Testis (tissue), 3 donors: ENCODE results near the gene LRRC66. TPM values are rescaled to one million over a fixed set of nuclear protein-coding genes. Genes with fewer than 3 reads are reported as not detected.

Experiments
- DNase-seq: peaks from one replicate; pipeline ENCODE4 v3.0.0-alpha.2; 2019
- H3K27ac ChIP-seq, 2 donors: fragments of 200-600 bp; sonication (generic); one replicate each; pipeline ENCODE4 v1.5.1; 2019
- H3K27me3 ChIP-seq: fragments of 200-600 bp; sonication (generic); one replicate; pipeline ENCODE4 v1.5.1; 2019
- H3K36me3 ChIP-seq: fragments of 200-600 bp; sonication (generic); one replicate; pipeline ENCODE4 v1.5.1; 2017; ENCODE audit warnings: low read depth; ENCODE audit errors: missing control alignments
- H3K4me1 ChIP-seq: fragments of 200-600 bp; sonication (generic); one replicate; pipeline ENCODE4 v1.5.1; 2019
- H3K4me3 ChIP-seq, 2 donors: fragments of 200-600 bp; sonication (generic); one replicate each; pipeline ENCODE4 v1.5.1; 2017 to 2019
- H3K9me3 ChIP-seq: fragments of 200-600 bp; sonication (generic); one replicate; pipeline ENCODE4 v1.5.1; 2017
- CTCF ChIP-seq, 3 experiments: fragments of 450-650 bp in 2 of 3; fragments of 200-600 bp in 1 of 3; sonication (generic) in 1 of 3; IDR thresholded peaks; one replicate each; pipeline ENCODE4 v1.5.1; 2016 to 2019; ENCODE audit warnings: antibody characterized with exemption in 3 of 3, mild to moderate bottlenecking in 2 of 3, moderate library complexity in 1 of 3
- POLR2A ChIP-seq: fragments of 450-650 bp; IDR thresholded peaks from one replicate; pipeline ENCODE4 v1.6.1; 2017; ENCODE audit warnings: antibody characterized with exemption, mild to moderate bottlenecking, moderate library complexity
- WGBS, 2 donors: methylation state at CpG; one replicate each; pipeline ENCODE4 v1.1.5; 2018; 5-methylcytosine and 5-hydroxymethylcytosine counted together
- intact Hi-C: fragments of 100-400 bp; cut with DNase I; formaldehyde crosslinking; loops from one replicate; pipeline ENCODE4 v1.15.1; 2023; ENCODE audit warnings: low total_unique reads
- polyA plus RNA-seq: library from polyadenylated mRNA; stranded (reverse); fragments of 350-450 nt; fragmentation: Illumina TruSeq; extraction: RNeasy Lipid Tissue Mini Kit (QIAGEN cat#74804); gene quantifications from one replicate; pipeline ENCODE4 v1.2.3, GENCODE V29; 2014; ENCODE audit warnings: low read depth, low replicate concordance; ENCODE audit not compliant: insufficient read depth
- total RNA-seq, 2 donors: library from RNA; depleted of rRNA; stranded (reverse); fragments of >200 nt; gene quantifications; one replicate each; pipeline ENCODE4 v1.2.3, GENCODE V29; 2016

Gene LRRC66
- total and polyA plus RNA-seq, 3 donors from 2014 or later, result 0.87 to 2.4 (median 1.0) TPM

- 85 to 93% methylated on average over 5 of the region's 5 CpGs for WGBS, 2 donors
- H3K27ac ChIP-seq, result no peak overlapping the region
- DNase-seq, result no peak
- TF ChIP-seq POLR2A, result no peak
- TF ChIP-seq CTCF (IDR thresholded peaks at IDR 0.05), result no peak
- no peak overlapping the region for H3K4me3 ChIP-seq
- H3K36me3 ChIP-seq, result no peaks in the 10 kb centered on the region
- no peaks in the 10 kb centered on the region for H3K9me3 ChIP-seq
- no peaks in the 10 kb centered on the region for H3K27me3 ChIP-seq
- no peaks in the 10 kb centered on the region for H3K4me1 ChIP-seq
- intact Hi-C loops, result no loop called here
Observed at GRCh38 chr4:52049266-52049665, 29.1 kb upstream of the LRRC66 start.

GRCh38 chr4:52045028-52045427 lies 24.9 kb upstream of the LRRC66 start:
- DNase-seq, result no peak
- Histone ChIP-seq H3K9me3 (no peaks in the 10 kb centered on the region), H3K36me3 (no peaks in the 10 kb centered on the region), H3K4me3 (no peak overlapping the region), H3K4me1 (no peaks in the 10 kb centered on the region), H3K27me3 (no peaks in the 10 kb centered on the region), H3K27ac (no peak overlapping the region)
- TF ChIP-seq CTCF (IDR thresholded peaks at IDR 0.05) (no peak), POLR2A (no peak)
- WGBS, 2 donors, result 91 to 100% methylated on average over 1 of the region's 1 CpG
- intact Hi-C loops, result no loop called here

GRCh38 chr4:52038103-52038912 lies 18.1 kb upstream of the LRRC66 start, which contains the start of gene SGCB:
TSS of gene SGCB (minus strand) at chr4:52038299. CDS start at chr4:52038259, 40 bp downstream.
- intact Hi-C loops, result no loop called here
- Histone ChIP-seq H3K9me3 (no peaks in the 10 kb centered on the region), H3K4me3 (peak within 1 kb of the TSS; percentile 84 to 86), H3K27me3 (no peaks in the 10 kb centered on the region), H3K36me3 (no peaks in the 10 kb centered on the region), H3K4me1 (peaks cover 15% of the 10 kb centered on the region), H3K27ac (peak within 1 kb of the TSS; percentile 87)
- TF ChIP-seq POLR2A (no peak), CTCF (IDR thresholded peaks at IDR 0.05) (no peak)
- DNase-seq, result peak; percentile 80
- WGBS, 2 donors, result 2% methylated on average over 26 to 46 of the region's 70 CpGs

GRCh38 chr4:52037689-52038102 lies 17.5 kb upstream of the LRRC66 start:
- DNase-seq, result peak; percentile 58
- Histone ChIP-seq H3K36me3 (no peaks in the 10 kb centered on the region), H3K9me3 (no peaks in the 10 kb centered on the region), H3K27ac (peak overlapping the region; percentile 68 to 87), H3K4me1 (peaks cover 18% of the 10 kb centered on the region), H3K4me3 (peak overlapping the region; percentile 84 to 86), H3K27me3 (no peaks in the 10 kb centered on the region)
- intact Hi-C loops, result no loop called here
- TF ChIP-seq CTCF (IDR thresholded peaks at IDR 0.05) (no peak), POLR2A (no peak)
- WGBS, 2 donors, result 0 to 1% methylated on average over 13 to 20 of the region's 25 CpGs
